CD4-positive, alpha-beta T cell treated with Interleukin-6 for 4 hours (primary cell): ENCODE measurements around the gene LRP1-AS.

Source experiments
- DNase-seq: peaks from one replicate; pipeline ENCODE4 v3.0.0-alpha.2; 2020; ENCODE audit warnings: mixed read lengths

Gene LRP1-AS

GRCh38 chr12:57116580-57117281 is 30.7 kb downstream of the LRP1-AS start:
- no peak for DNase-seq

GRCh38 chr12:57112492-57113294 is 34.7 kb downstream of the LRP1-AS start:
- DNase-seq, result no peak

GRCh38 chr12:57111031-57111734 is 36.2 kb downstream of the LRP1-AS start, which contains the start of gene STAT6:
STAT6 (minus strand) TSS chr12:57111362; CDS start chr12:57108278, 3,084 bp downstream.
- peak; percentile 89 for DNase-seq

DNA sequence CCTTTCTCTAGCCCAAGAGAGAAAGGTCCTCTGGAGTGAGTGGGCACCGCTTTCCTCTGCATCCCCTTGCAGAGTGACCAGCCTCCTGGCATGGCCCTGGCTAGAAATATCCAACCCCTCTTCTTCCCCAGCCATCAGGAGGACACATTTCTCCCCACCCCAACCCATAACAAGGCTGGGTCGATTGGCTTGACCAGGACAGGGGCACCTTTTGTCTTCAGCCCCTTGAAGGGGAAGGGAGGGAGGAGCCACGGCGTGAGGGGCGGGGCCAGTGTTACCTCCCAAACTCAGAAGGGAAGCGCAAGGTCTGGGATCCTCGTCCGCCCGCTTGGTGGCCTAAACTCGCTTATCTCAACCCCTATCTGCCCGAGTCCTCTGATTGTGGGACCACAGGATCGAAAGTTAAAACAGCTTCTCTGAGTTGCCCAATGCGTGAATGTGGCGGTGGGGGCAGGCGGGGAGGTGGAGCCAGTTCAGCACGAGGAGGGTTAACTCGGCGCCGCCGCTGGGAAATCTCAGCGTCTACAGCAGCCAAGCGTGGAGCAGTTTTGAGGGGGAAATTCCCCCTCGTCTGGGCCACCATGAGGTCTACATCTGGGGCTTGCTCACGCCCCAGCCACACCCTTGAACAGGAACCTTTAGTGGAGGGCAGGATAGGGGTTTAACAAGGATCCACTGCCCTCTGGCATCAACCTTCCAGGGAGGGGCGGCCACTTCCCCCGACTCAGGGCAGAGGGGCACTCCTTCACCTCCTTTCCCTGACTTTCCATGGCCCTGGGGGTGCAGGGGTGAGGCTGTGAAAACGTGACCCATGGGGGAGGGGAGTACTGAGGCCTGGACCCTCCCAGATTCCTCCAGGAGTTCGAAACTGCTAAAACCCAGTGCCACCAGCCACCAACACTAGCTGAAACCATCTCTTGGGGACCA is 37.1 kb downstream of the LRP1-AS start:
- peak; percentile 76 for DNase-seq

DNA sequence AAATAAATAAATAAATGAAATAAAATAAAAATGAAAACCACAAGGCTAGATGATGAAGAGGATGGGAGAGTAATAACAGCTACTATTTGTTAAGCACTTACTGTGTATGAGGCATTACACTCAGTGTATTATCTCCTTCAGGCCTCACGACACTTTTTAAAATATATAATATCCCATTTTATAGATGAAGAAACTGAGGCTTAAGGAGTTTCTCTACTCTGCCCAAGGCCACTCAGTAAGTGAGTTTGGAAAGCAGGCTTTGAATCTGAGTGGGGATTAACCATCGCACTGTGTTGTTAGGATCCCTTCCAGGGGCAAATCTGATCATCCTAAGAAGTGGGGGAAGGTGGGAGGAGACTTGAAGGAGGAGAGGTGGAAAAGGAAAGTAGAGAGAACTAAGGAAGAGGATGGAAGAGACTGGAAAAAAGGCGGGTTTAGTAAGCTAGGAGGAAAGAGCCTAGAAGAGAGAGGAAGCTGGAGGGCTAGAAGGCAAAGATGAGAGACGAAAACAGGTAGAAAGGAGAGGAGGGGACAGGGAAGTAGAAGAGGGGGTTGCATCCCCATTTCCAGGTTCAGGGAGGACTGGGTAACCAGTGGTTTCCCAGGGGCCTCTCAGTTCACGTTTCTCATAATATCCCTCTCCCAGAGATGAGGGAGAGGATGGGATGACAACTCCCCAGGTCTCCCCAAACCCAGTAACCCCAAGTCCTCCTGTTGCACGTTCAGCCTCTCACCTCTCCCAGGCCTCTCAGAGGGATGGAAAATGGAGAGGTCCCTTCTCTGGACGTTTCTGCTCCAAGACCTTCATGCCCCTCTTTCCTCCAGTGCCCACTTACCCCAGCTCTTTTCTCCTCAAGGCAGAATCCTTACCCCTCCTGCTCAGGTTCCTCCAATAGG is 38.0 kb downstream of the LRP1-AS start:
- no peak for DNase-seq

DNA sequence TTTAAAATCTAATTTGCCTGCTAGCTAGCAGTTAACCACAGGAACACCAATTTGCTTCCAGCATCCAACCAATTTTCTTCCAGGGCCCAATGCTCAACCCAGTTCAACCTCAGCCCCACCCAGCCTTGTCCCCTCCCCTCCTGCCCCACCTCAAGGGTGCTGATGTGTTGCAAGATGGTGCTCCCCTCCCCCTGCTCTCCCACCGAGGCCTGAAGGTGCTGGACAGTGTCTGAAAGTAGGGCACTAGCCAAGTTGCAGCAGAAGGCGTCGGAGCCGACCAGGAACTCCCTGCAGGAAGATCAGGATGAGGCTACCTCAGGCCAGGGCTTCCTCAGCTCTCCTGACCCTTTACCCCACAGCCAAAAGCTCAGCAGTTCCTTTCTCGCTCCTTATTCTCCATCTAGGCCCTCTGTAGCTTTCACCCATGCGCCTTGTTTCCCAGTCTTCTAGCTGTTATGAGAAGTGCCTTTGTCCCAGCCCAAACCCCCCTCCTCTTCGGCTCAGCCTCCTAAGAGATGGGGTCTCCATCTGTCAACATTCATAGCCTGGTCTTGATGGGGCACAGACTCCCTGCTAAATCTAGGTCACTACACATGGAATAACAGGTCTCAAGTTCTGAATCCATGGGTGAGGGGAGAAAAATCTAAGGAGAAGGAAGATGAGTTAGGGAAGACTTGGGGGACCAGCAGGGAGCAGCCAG is 39.8 kb downstream of the LRP1-AS start:
- DNase-seq, result no peak

- no peak for DNase-seq
Measured at GRCh38 chr12:57106021-57106708, 41.3 kb downstream of the LRP1-AS start.

- DNase-seq, result no peak
Measured at GRCh38 chr12:57105011-57105753, 42.2 kb downstream of the LRP1-AS start.

DNA sequence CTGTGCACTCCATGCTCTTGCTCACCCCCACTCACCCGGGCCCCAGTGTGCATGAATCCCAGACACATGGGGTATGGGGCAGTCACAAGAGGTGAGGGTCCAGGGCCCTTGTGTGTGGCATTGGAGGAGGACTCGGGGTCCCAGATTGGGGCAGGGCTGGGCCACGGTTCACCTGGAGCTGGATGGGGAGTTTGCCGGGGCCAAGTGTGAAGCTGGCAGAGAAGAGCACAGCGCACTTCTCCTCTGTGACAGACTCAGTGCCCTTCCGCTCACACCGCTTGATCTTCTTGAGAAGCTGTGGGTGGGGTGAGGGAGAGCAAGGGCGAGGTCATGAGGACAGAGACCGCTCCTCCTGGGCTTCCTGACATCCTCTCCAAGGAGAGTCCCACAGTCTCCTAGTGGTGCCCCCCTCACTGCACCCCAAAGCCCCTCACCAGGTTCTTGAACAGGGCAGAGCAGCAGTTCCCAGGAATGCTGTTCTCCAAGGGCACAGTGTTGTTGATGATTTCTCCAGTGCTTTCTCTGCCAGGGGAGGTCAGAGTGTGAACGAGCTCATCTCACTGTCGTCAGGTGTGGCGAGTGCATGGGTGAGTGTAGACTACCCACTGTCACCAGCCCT is 43.0 kb downstream of the LRP1-AS start:
- DNase-seq, result no peak

GRCh38 chr12:57103856-57104255 is 43.6 kb downstream of the LRP1-AS start:
- DNase-seq, result no peak

DNA sequence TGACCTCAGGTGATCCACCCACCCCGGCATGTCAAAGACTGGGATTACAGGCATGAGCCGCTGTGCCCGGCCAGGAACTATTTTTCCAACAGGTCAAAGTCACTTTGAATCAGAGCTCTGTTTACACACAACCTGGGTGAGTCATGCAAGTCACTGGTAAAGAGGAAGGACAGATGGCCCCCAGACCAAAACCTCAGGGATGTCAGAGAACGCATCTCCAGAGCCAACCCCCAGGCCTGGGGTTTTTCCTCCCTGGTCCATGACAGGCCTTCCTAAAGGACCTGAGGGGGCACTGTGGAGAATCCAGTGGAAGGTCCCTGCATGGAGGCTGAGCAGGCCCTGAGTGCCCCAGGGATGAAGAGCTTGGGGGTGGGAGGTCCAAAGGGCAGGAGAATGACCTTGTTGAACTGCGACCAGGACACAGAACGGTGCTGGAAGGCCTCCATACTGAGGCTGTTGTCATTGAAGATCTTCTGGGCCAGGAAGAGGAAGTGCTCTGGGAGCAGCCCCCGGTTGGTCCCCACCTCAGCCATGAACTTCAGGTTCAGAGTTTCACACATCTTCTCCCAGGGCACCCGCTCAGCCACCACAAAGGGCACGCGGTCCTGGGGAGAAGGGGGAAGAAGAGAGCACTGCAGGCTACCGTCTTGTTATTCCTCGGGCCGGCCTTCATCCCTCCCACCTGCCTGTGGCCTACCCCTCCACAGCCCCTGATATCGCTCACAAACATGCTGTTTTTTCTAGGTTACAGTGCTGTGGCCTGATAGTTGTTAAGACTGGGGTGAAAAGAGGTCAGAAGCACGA is 45.3 kb downstream of the LRP1-AS start:
- no peak for DNase-seq

GRCh38 chr12:57099766-57100165 is 47.7 kb downstream of the LRP1-AS start:
- no peak for DNase-seq

- no peak for DNase-seq
Measured at GRCh38 chr12:57099047-57099714, 48.2 kb downstream of the LRP1-AS start.

DNA sequence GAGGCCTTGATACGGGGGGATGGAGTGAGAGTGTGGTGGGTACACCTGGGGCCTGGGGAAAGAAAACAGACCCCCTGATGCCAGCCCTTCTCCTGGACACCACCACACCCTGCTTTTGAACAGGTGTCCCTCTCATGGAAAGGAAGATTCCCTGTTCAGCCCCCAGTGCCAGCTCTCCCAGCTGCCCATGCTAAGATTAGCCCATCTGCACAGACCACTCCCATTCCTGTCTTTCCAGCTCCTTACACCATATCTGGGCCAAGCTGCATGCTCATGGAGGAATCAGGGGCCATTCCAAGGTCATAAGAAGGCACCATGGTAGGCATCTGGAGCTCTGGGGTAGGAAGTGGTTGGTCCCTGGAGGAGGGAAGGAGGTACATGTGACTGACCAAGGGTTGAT is 48.9 kb downstream of the LRP1-AS start:
- no peak for DNase-seq

DNA sequence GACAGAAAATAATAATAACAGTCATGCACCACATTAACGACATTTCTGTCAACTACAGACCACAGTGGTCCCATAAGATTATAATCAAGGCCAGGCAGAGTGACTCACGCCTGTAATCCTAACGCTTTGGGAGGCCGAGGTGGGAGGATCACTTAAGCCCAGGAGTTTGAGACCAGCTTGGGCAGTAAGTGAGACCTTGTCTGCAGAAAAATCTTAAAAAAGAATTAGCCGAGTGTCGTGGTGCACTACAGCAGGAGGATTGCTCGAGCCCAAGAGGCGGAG is 49.9 kb downstream of the LRP1-AS start:
- DNase-seq, result no peak

GRCh38 chr12:57096748-57097553 is 50.5 kb downstream of the LRP1-AS start:
- DNase-seq, result no peak

GRCh38 chr12:57096099-57096572 is 51.3 kb downstream of the LRP1-AS start:
- no peak for DNase-seq
